ENCODE results near the gene ACBD6.
A peak's percentile ranks its signal among the peaks of the same experiment; 100 is the strongest.

The ACBD6 gene

GRCh38 chr1:180544050-180544449 is 41.7 kb upstream of the ACBD6 start:
- TF ChIP-seq, protein P1, sequence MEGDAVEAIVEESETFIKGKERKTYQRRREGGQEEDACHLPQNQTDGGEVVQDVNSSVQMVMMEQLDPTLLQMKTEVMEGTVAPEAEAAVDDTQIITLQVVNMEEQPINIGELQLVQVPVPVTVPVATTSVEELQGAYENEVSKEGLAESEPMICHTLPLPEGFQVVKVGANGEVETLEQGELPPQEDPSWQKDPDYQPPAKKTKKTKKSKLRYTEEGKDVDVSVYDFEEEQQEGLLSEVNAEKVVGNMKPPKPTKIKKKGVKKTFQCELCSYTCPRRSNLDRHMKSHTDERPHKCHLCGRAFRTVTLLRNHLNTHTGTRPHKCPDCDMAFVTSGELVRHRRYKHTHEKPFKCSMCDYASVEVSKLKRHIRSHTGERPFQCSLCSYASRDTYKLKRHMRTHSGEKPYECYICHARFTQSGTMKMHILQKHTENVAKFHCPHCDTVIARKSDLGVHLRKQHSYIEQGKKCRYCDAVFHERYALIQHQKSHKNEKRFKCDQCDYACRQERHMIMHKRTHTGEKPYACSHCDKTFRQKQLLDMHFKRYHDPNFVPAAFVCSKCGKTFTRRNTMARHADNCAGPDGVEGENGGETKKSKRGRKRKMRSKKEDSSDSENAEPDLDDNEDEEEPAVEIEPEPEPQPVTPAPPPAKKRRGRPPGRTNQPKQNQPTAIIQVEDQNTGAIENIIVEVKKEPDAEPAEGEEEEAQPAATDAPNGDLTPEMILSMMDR (IDR thresholded peaks at IDR 0.05; ENCODE audit: low read depth, low read length, missing control alignments), result no peak
- H3K36me3 ChIP-seq (replicated peaks), result no peaks in the 10 kb centered on the region
- no peak overlapping the region for H3K4me3 ChIP-seq (ENCODE audit: low read depth, low read length)
- no peaks in the 10 kb centered on the region for H3K27me3 ChIP-seq (replicated peaks)
- DNase-seq, result no peak
- in situ Hi-C loops (cut with HindIII; ENCODE audit: low pct_ligation_motif_present, low sequenced_read_pairs), result no loop called here
- no peak overlapping the region for H3K27ac ChIP-seq

DNA sequence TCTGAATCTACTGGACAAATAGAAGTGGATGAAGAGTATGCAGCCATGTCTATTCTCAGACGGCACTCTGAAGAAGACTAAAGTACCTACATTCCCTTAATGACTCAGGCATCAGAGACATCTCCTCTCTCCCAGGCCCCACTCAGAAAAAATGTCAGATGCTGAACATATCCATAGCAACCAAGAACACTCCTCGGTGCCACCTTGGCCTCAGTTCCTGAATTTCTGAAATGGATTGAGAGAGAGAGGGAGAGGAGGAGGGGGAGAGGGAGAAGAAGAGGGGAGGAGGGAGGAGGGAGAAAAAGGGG is 40.4 kb upstream of the ACBD6 start:
- in situ Hi-C loops (cut with HindIII; ENCODE audit: low pct_ligation_motif_present, low sequenced_read_pairs), result no loop called here
- Histone ChIP-seq H3K27ac (no peak overlapping the region), H3K27me3 (replicated peaks) (no peaks in the 10 kb centered on the region), H3K36me3 (replicated peaks) (no peaks in the 10 kb centered on the region), H3K4me3 (ENCODE audit: low read depth, low read length) (no peak overlapping the region)
- DNase-seq, result peak; percentile 35
- TF ChIP-seq, protein P1 (IDR thresholded peaks at IDR 0.05; ENCODE audit: low read depth, low read length, missing control alignments), result no peak

- H3K27me3 ChIP-seq (replicated peaks), result no peaks in the 10 kb centered on the region
- in situ Hi-C loops (cut with HindIII; ENCODE audit: low pct_ligation_motif_present, low sequenced_read_pairs), result no loop called here
- no peak for DNase-seq
Observed at GRCh38 chr1:180542113-180542837, 39.9 kb upstream of the ACBD6 start.

GRCh38 chr1:180540697-180541594 is 38.6 kb upstream of the ACBD6 start:
- no peak overlapping the region for H3K27ac ChIP-seq
- no peak for DNase-seq
- TF ChIP-seq, protein P1 (IDR thresholded peaks at IDR 0.05; ENCODE audit: low read depth, low read length, missing control alignments), result no peak

More at GRCh38 chr1:180542113-180542837, 39.9 kb upstream of the ACBD6 start:
- Histone ChIP-seq H3K4me3 (ENCODE audit: low read depth, low read length) (no peak overlapping the region), H3K27ac (no peak overlapping the region), H3K36me3 (replicated peaks) (no peaks in the 10 kb centered on the region)
- TF ChIP-seq, protein P1 (IDR thresholded peaks at IDR 0.05; ENCODE audit: low read depth, low read length, missing control alignments), result no peak

DNA sequence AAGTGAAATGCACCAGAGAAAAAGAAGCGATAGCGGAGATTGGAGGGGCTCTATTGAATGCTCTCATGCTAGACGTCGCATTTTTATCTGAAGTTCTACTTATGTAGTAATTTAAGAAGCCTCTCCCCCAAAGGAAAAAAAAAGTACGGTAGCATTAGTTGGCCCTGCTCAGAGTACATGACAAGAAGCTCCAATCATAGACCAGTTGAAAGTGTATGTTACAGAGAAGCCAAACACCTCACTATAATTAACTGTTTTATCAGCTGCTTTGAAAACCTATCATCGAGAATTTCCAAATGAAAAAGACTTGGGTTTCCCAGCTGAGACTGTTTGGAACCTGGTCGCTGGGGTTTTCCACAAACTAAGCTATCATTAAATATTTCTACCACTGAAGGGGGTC is 36.8 kb upstream of the ACBD6 start:
- no peak overlapping the region for H3K4me3 ChIP-seq (ENCODE audit: low read depth, low read length)
- no peak for DNase-seq
- no peak overlapping the region for H3K27ac ChIP-seq
- H3K36me3 ChIP-seq (replicated peaks), result no peaks in the 10 kb centered on the region
- in situ Hi-C loops (cut with HindIII; ENCODE audit: low pct_ligation_motif_present, low sequenced_read_pairs), result no loop called here
- H3K27me3 ChIP-seq (replicated peaks), result no peaks in the 10 kb centered on the region
- TF ChIP-seq, protein P1 (IDR thresholded peaks at IDR 0.05; ENCODE audit: low read depth, low read length, missing control alignments), result no peak

More at GRCh38 chr1:180540697-180541594, 38.6 kb upstream of the ACBD6 start:
- Histone ChIP-seq H3K27me3 (replicated peaks) (no peaks in the 10 kb centered on the region), H3K36me3 (replicated peaks) (no peaks in the 10 kb centered on the region), H3K4me3 (ENCODE audit: low read depth, low read length) (no peak overlapping the region)
- in situ Hi-C loops (cut with HindIII; ENCODE audit: low pct_ligation_motif_present, low sequenced_read_pairs), result no loop called here

All from brain microvascular endothelial cell (primary cell).